Hypothalamus (tissue), 51 donors: ENCODE results near the gene SLC25A17.
"Not testable (repeated sequence)": the region's sequence is repeated elsewhere in the genome, so short reads cannot be mapped to it uniquely, and the experiment has no call there.

Source experiments
- DNase-seq, 51 donors: peaks; one replicate each; lab custom pipeline; 2025; lab: John Stamatoyannopoulos, UW

SLC25A17 gene

GRCh38 chr22:40819599-40820140, 524 bp upstream of the SLC25A17 start:
- DNase-seq, result no peak

- DNase-seq, result peak in 1 of 51 donors; percentile 10
These were observed 877 bp downstream of the SLC25A17 start for GRCh38 chr22:40818192-40818746.

GRCh38 chr22:40817737-40818136, 1.4 kb downstream of the SLC25A17 start:
- DNase-seq, result no peak

DNA sequence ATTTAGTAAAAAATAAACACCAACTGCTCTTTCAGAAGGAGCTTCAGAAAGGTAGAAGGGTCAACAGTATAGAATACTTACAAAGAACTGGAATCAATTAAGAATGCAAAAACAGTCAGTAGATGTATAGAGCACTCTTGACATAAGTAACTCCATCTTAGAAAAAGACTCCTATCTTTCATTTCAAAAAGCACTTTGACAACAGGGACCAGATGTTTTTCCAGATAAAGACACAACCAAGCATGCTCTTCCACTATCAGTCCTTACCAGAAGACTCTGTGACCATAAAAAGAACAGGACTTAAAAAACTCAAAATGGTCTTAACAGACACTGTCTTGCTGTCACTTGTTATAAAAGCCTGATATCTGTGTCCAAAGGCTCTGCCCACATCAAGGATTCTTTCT, 5.2 kb downstream of the SLC25A17 start:
- no peak for DNase-seq

DNA sequence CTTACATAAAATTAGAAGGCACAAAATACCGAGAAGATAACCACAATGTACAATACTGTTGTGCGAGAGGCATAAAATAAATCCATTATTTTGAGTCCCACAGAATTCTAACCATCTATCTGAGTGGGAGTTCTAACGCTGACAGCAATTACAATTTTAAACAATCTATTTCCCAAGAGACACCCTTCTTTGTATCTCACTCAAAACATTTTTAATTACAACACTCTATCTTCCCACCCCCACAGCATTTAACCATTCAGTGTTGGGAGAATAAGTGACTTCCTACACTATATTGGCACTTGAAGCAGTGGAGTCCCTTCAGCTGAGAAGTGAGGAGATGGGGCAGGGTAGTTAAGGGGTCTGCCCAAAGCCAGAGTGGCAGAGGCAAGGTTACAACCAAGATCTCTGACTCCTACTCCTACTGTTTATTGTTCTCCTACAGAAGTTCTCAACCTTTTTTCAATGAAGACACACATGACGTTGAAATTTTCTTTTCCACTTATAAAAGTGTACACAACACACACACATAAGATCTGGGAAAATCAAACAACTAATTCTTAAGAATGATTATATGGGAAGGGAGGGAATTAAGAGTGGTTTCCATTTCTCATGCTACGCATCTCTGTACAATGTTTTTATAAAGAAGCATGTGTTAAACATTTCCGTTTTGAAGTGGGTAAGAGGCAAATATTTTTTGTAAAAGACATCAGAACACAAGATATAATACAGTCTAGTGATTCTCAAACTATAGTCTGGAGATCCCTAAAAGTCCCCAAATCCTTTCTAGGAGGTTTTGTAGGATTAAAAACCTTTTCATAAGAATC, 10.9 kb downstream of the SLC25A17 start:
- DNase-seq, result peak in 1 of 51 donors; percentile 4

GRCh38 chr22:40806711-40807110, 12.4 kb downstream of the SLC25A17 start:
- DNase-seq, result no peak

DNA sequence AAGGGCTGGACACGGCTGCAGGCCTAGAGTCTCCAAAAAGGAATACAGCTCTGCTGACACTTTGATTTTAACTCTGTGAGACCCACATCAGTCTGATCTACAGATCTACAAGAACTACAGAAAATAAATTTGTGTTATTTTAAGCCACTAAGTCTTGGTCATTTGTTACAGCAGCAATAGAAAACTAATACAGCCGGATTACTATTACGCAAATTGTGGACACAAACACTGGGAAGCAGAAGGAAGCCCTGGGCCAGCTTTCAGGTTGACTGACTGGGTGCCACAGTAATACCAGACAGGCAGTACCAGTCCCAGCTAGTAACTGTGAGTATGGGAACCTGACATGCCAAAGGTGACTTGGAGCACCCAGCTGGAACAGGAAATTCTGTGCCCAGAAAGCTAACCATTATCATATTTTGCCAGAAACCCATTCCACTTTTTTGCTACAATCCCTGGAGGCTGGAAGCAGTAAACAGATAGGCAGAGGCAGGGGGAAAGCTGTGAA, 13.4 kb downstream of the SLC25A17 start:
- no peak for DNase-seq

DNA sequence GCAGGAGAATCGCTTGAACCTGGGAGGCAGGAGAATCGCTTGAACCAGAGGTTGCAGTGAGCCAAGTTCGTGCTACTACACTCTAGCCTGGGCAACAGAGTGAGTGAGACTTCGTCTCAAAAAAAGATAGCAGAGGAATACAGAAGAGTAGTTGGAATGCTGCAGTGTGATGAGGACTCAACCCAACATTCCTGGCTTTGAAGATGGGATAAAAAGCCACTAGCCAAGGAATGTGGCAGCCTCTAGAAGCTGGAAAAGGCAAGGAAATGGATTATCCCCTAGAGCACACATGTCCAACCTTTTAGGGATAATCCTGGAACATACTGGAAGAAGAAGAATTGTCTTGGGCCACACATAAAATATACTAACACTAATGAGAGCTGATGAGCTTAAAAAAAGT, 13.9 kb downstream of the SLC25A17 start:
- DNase-seq, result no peak

DNA sequence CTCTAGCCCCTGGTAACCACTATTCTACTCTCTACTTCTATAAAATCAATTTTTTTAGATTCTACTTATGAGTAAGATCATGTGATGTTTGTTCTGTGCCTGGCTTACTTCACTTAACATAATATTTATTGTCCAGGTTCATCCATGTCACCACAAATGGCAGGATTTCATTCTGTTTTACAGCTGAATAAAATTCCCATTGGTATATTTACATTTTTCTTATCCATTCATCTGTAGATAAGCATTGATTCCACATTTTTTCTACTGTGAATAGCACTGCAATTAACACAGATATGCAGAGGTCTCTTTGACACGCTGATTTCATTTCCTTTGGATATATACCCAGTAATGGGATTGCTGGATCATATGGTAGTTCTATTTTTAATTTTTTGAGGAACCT, 15.8 kb downstream of the SLC25A17 start:
- DNase-seq, result no peak

- no peak for DNase-seq
These were observed 20.1 kb downstream of the SLC25A17 start for GRCh38 chr22:40799008-40799407.

DNA sequence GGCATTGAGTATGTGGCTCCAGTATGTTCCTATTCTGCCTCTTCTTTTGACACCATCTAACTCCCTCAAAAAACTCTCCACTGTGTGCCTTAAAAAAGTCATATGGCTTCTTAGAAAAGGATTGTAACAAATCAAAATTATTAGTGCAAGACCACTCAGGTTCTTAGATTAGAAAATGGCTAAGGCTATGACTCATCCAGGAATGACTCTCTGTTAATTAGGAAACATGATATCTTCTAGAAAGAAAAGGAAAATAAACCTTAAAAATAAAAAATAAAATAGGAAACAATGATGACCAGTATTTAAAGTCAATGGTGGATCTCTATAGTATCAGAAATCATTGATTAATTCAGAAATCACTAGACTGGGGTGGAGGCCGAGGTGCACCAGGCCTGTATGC, 21.7 kb downstream of the SLC25A17 start:
- no peak for DNase-seq

GRCh38 chr22:40792451-40792850, 26.7 kb downstream of the SLC25A17 start:
- DNase-seq, result no peak

DNA sequence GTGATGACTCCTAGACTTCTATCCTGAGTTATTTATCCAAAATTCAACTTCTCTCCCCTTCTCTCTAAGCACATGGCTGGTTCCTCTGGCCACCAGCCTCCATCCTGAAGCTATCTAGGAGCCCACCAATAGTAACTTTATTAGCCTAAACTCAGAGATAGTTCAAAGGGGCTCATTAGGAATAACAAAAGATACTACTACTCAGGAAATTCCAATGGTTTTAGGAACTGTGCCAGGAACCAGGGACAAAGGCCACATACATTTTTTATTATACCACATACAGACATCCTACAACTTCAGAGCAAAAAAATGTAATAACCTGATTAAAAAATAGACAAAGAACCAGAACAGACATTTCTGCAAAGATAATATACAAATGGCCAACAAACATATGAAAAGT, 27.9 kb downstream of the SLC25A17 start:
- DNase-seq, result no peak

- DNase-seq, result no peak
These were observed 30.0 kb downstream of the SLC25A17 start for GRCh38 chr22:40789131-40789530.

DNA sequence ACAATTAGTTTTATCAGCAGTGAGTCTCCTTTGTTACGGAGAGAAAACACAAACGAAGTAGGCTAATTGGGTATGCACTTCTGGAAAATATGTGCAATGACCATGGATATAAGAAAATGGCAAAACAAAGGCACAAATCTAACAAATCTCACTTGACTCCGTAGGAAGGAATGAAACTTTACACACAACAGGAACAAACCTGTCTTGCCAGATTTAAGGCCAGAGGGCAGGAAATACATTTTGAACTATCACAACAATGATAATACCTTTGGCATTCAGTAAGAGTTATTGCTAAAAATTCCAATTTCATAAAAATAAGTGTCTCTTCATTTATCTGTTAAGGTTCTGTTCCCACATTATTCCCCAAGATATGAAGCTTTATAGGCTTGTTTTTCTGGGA, 36.6 kb downstream of the SLC25A17 start:
- no peak for DNase-seq

GRCh38 chr22:40781749-40782148, 37.4 kb downstream of the SLC25A17 start:
- not testable (repeated sequence) for DNase-seq

- no peak for DNase-seq
These were observed 49.4 kb downstream of the SLC25A17 start for GRCh38 chr22:40769761-40770160.

- DNase-seq, result no peak
These were observed 50.9 kb downstream of the SLC25A17 start for GRCh38 chr22:40768206-40768605.

- no peak for DNase-seq
These were observed 52.2 kb downstream of the SLC25A17 start for GRCh38 chr22:40766956-40767355.

DNA sequence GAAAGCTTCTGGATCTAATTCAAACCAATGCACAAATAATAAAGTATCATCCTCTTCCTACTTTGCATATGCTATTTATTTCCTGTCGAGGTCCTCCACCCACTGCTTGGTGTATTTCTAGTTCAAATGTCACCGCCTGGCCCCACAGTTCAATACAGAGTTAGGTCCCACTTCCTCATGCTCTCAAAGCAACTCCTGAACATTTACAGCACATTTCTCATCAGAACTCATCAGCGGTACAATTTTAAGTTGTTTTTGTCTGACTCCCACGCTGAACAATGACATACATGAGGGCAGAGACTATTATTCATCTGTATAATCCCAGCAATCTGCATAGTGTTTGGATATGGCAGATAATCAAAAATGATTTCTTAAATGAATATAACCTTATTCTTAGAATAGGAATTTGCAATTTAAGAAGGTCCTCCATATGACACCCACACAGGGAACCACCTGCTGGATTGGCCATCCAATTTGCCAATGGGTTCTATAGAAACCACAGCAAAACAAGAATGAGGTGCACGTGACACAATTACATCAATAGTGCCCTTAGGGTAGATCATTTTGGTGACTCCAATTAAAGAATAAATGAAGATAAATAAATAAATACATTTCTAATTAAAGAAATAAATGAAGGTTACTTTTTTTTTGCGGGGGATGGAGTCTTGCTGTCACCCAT, 54.2 kb downstream of the SLC25A17 start:
- no peak for DNase-seq

- DNase-seq, result no peak
These were observed 59.8 kb downstream of the SLC25A17 start for GRCh38 chr22:40759294-40759840.
